HG03432 (cell line): ENCODE results near the gene DNM3.

Experiments
- ATAC-seq: cut with Tn5 transposase; IDR thresholded peaks from one replicate; pipeline ENCODE4 v1.9.1; 2021; ENCODE audit warnings: mild to moderate bottlenecking, moderate library complexity; ENCODE audit not compliant: unreplicated experiment

Gene DNM3

DNA sequence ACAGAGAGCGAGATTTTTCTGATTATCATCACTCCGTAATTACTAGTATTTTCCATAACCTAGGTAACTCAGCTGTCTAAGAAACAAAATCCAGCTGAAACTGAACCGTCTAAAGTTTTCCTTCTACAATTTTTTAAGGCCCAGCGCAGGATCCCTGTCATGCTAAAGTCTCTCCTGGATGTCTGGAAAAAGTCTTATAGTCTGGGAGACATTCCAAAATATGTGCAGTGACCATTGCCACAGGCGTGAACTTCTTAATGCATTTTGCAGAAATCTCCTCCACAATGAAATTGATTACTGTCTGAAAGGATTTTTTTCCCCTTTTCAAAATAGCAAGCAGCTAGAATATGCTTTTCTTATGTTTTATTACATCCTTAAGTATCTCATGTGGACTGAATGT is 369.9 kb downstream of the DNM3 start:
- no peak for ATAC-seq

DNA sequence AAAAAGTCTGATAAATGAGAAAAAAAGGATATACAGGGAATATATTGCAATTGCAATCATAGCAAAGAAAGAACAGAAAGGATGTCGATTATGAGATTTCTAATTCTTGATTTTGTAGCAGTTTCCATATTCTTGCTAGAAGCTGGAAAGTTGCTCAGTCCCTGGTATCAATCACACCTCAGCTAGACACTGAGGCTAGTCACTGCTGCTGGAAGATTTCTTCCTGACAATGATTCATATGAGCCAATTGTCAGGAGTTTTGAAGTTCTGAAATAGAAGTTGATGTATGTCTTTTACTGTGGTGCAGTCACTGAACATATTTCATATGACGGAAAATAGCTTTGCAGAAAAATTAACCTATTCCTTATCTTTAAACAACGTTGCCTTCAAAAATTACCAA is 370.8 kb downstream of the DNM3 start:
- no peak for ATAC-seq

DNA sequence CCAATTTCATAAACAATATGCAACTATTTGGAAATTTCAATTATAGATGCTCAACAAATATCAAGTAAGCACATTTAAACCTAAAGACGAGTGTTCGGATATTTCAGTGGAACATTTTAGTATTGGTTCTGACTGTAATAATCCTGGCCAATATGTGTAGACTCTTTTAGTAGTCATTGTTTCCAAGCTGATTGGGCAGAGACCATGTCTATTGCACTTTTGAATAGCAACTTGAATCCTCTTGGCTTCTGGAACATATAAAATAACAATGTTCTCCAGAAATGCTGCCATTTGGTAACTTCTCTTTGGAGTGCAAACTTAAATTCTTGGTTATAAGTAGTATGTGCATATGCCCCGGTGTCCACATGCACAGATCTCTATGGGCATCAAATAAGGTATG is 373.7 kb downstream of the DNM3 start:
- no peak for ATAC-seq

DNA sequence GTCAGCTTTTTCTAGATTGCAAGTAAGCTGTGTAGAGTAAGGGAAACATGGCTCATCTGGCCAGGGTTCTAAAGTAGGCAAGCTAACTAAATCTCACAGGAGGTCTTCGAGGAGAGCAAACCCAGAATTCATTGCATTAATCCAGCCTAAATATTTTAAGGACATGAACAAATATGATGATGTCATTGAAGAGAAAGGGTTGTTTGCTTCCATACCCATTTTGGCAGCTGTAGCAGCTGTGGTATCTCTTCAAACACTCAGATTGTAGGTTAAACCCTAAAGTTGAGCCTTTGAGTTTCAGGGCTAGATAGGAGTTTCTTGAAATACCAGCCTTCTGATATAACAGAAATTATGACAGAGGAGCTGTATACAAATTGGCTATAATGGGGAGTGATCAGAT is 378.7 kb downstream of the DNM3 start:
- no peak for ATAC-seq

DNA sequence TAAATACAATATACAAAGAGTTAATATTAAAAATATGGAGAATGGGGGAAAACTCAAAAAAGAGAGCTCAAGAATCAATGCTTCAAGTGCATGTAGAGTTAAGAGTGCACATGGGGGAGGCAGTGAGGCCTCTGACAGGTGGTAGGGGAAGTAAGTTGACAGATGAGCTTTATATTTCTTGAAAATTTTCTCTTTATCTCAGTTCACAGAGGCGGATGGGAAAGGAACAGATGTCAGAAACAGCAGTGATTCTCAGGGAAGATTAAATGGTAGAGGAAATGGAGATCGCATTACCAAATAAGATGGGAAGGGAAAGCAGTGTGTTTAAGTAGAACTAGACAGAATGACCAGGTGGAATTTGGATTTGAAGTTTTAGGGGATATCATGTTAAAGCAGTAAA is 379.1 kb downstream of the DNM3 start:
- ATAC-seq, result no peak

DNA sequence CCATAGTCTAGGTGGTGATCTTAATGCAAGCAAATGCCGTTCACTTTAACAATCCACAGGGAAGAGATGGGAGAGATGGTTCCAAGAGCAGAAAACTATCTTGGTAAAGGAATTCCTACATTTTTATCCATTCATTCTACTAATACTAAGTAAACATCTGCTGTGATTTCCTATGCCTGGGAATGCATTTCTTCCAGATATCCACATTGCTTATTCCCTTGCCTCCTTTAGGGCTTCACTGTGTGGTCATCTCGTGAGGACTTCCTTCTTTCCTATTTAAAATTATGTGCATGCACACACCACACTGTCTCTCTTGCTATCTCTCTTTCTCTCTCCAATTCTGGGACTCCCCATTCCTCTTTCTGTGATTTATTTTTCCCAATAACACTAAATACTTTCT is 380.1 kb downstream of the DNM3 start:
- ATAC-seq, result no peak

DNA sequence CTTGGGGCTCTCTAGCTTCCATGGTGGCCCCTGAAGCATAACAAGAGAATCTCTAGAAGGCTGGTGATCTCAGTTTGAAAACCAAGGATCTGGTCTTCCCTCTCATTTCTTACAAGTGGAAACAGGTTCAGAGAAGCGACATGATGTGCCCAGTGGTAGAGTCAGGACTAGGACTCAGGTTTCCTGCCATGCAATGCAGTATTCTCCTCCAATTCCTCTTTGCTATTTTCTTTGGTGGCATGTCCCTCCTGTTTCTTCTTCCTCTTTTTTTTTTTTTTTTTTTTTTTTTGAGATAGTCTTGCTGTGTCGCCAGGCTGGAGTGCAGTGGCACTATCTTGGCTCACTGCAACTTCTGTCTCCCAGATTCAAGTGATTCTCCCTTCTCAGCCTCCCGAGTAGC is 383.6 kb downstream of the DNM3 start:
- ATAC-seq, result no peak

DNA sequence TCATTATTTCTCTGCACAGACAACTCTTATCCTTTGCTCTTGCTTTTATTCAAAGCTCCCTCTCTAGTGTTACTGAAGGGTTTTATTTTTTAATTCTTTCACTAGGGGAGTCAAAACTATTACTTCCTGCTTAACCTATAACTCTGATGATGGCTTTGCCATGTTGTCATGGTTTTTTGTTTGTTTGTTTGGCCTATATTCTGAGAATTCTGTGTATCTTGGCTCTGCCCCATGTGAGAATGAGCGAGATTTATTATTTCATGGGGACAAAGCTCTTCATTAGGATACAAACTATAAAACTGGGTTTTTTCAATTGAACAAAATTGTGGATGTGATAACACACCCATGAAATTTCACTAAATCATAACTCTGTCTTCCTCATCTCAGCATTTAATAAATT is 388.6 kb downstream of the DNM3 start:
- ATAC-seq, result no peak

DNA sequence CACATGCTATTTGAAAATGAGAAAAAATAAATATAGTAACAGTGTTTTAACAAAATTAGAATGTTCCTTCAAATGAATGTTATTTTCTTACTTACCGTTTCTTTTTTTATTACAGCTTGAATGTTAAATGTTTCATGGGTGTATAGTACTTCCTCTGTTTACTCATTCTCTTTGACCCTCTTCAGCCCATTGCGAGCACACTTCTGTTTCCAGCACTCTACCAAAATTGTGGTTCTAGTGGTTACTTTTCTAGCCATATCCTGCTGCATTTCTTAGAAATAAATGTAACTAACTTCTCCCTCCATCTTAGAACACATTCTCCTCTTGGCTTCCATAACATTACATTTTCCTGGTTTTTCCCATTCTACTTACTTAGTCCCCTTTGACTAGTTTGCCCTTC is 389.2 kb downstream of the DNM3 start:
- ATAC-seq, result no peak

DNA sequence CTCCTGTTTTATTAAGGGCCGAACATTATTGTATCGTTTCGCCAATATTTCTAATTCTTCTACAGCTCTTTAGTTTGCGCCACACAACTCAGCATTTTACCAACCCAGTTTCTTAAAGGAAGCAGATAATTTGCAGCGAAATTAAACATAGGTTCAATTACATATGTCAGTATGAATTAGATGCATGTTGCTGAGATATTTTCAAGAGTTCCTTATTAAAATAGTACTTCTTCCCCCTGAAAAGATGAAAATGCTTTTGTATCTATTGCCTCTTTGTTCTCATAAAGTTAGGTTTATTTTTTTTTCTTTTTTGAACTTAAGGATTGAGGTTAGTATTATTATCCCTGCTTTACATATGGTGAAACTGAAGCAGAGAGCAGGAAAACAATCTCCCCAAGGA is 395.7 kb downstream of the DNM3 start:
- ATAC-seq, result no peak

DNA sequence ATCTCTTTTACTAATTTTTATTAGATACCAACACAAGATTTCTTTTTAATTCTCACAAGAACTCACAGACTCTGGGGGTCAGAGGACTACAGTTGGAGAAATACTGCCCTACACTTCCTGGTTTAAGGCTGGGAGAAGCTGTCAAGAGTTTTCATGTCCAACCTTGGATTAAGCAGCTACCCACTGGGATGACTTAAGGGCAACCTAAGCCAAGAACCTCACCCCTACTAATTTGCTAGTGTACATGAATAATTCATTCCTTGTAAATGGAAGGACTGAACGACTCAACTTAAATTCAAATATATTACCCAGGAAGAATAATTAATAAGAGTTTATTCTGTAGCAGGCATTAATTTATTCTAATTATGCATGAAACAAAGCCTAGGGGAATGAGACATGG is 396.9 kb downstream of the DNM3 start:
- no peak for ATAC-seq

DNA sequence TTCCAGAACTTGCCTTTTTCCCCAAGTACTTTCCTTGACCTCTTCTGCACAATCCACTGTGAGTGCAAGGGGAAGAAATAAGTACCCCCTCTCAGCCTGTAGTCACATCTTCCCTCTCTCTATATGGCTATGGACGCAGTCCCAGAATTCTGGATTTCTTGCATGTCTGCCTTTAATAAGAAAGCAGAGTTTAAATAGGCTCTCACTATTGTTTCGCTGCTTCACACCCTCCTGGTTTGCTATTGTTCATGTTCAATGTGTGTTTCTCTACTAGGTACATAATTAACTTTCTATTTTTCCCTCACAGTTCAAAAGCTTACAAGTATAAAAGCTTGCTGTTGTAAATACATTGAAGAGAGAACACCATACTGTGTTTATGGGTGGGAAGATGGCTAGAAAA is 397.7 kb downstream of the DNM3 start:
- ATAC-seq, result no peak

DNA sequence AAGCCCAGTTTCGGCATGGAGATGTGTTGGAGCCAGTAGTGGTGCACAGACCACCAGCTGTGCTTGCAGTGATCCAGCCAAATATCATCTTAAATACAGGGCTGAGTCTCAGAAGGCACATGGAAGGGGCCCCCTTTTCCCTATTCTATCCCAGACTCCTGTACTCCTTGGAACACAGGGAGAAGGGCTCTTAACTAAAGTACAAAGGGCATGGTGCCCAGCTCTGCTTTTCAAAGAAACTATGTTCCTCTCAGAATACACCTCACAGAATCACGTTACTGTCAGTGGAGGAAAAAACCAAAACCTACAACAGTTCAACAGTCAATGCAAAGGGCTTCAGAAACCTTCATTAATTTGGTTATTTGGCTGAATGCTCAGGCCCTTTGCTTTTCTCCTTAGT is 398.6 kb downstream of the DNM3 start:
- no peak for ATAC-seq

DNA sequence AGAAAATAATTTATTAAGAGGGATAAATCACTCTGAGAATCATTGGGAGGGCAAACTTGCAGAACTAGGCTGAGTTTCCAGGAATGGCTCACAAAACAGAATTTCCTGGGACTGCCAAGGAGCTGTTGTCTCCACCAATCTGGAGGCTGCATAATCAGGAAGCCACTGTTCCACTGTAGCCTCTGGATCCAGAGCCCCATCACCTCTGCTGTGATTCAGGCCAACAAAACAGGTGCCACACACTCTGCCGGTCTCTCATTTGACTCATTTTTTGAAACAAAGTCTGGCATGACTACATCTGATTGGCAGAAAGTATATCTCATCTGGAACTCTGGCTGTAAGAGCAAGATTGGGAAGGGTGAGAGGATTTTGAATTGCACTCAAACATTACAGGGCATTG is 400.2 kb downstream of the DNM3 start:
- ATAC-seq, result no peak

DNA sequence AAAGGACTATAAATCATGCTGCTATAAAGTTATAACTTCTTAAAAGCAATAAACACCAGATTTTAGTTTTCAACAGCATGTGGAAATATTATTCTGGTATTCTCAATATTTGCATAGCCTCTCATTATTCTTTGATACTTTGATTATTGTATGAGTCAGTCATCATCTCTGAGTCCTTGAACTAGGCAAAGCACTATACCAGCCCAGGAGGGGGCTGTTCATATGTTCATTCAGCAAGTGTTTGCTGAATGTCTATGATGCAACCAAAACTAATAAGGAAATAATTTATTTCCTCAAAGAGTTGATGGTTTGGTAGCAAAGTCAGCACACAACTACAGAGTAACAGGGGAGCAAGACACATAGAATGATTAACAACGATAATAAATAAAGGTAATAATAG is 403.6 kb downstream of the DNM3 start:
- ATAC-seq, result no peak

DNA sequence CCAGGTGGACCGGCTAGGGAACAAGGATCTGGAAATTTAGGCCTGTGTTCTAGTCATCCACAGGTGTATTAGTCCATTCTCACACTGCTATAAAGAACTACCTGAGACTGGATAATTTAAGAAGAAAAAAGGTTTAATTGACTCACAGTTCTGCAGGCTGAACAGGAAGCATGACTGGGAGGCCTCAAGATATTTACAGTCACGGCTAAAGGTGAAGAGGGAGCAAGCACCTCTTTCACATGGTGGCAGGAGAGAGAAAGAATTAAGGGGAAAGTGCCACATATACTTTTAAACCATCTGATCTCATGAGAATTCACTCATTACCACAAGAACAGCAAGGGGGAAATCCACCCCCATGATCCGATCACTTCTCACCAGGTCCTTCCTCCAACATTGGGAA is 404.5 kb downstream of the DNM3 start:
- ATAC-seq, result no peak

DNA sequence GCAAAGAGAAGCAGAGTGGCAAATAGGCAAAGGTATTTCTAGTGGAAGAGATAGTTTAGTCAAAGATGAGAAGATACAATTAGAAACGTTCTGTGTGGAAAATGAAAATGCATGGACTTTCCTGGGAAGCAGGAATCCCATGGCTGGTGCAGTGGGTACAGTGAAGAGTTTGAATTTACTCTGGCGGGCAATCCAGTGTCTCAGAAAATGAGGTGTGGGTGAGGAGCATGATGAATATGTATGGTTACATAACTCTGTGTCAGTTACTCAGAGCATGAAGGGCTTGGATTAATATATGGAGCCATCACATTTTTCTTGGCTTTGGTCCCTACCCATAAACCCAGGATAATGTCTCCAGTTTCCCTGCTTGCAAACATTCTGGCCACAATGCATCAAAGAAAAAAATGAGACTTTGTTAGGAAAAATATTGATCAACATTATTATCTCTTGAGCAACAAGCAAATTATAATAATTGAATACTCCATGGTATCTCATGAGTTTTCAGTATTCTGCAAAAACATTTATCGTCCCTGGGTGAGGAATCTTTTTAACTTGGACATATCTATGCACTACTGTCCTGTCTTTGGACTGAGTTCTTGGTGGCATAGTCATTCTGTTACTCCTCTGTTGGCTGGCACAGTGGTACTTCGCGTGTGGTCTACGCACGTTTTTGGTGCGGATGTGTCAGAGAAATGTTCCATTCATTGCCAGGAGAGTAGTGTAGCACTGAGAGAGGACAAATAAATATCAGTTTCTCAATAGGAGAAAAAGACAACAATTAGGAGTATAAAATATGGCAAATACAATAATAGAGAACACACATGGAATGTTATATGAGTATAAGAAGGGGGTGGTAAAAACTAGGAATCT is 405.5 kb downstream of the DNM3 start:
- no peak for ATAC-seq

DNA sequence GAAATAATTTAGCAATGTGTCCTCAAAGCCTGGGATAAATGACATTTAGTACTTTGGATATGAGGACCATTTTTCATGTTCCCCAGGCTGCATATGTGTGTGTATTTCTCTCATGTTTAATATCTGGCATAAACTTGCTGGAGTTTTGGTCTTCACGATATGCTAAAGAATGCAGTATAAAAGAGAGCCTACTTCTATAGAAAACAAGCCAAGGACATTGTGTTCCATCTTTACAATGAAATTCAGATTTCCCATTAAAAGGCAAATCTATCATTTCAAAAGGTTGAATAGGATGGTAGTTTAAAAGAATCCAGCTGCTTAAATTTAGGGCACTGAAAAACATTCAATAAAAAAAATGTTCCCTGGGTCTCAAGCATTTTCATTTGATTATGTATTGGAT is 410.2 kb downstream of the DNM3 start:
- ATAC-seq, result no peak

DNA sequence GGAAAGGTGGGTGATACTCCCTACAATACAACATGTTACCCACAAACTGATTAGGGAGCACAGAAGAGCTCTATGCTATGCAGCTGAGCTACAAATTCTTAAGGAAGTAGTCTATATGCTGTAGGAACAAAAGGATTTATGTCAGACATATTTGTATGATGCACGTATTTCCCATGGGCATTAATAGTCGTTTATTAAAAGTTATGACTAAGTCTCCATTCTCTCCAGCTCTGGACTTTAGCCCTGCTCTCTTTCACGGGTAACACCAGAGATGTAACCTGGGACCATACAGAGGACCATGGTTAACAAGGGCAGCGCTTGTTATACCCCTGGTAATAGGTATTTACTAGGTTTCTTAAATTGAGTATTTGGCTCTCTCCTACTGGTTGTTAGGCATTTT is 411.0 kb downstream of the DNM3 start:
- ATAC-seq, result no peak

DNA sequence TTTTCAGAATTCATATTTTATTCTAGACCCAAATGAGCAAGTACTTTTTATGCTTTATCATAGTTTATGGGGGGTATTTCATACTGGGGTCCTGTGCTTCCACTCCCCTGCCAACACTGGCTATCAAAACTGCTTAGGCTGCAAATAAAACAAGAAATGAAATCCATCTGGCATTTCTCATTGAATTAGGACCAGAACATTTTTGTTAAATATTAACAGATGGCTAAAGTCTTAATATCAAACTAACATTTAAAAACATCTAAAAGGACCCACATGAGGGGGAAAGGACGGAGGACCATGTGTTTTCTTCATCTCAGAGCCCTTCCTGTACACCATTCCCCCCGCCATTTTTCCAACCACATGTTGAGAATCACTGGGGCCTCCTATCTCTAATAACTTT is 411.7 kb downstream of the DNM3 start:
- no peak for ATAC-seq

DNA sequence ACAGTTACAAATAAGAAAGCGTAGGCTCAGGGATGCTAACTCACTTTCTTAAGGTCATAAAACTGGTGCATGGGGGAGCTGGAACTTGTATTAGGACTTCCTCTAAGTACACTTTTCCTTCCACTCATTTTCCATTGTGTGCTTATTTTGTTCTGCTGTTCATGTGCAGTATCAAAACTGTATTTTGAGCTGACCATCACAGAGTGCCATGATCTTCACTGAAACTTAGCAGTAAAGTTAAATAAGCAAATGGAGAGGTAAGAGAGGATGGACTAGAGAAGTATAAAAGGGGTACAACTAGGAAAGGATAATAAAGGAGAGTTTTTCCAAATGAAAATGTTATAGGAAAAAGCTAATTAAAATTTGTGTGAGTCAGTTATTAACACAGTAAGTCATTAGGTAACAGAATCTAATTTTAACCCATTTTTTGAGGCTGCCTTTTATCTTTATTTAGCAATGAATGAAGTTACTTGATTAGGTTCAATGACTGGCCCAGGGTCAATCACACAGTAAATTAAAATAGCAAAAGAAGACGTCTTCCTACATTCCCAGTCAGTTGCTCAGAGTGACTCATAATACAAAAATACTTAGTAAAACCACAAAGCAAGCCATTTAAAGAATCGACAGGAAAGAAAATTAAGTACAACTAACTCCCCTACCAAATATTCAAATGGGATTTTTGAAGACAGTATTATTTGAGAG is 413.4 kb downstream of the DNM3 start:
- ATAC-seq, result no peak

DNA sequence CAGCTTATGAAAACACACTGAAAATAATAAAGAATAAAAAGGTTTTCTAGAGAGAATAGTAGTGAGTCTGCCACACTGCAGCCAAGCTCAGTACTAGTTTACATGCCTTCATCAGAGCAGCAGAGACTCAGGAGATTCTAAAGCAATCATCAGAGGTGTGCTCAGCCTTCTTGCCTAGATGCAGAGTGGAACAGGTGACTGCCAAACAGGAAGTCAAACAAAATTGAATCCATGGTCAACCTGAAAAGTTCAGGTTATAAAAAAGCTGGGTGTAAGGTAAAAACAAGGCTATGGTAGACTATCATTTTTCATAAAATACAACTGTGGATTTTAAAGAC is 413.9 kb downstream of the DNM3 start:
- ATAC-seq, result no peak

DNA sequence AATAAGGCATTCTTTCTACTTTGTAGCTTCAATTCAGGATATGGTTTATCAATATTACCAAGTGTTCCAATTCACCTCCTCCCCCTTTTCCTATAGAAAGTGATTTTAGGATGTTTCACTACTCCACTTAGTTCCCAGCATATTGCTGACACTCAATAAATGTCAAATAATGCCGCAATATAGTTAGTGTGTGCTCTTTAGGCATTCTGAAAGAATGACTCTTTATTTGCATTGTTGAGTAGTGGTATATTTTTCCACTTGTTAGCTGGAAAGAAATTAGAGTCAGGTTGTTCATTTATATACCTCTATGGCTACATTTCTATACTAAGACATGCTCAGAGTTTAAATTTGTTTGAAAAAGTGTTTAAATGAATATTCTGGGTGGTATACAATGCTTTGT is 424.6 kb downstream of the DNM3 start:
- no peak for ATAC-seq
